Activated CD4-positive, alpha-beta T cell treated with anti-CD3 and anti-CD28 coated beads, Interleukin-2, amount 50 U/mL, for 1 hour (primary cell): Measurements from ENCODE around the gene MED8.
"Not testable (repeated sequence)": the region's sequence is repeated elsewhere in the genome, so short reads cannot be mapped to it uniquely, and the experiment has no call there.

Source experiments
- DNase-seq: peaks from one replicate; pipeline ENCODE4 v3.0.0-alpha.2; 2020

MED8 gene

GRCh38 chr1:43382027-43382779 is 7.4 kb downstream of the MED8 start:
- no peak for DNase-seq

GRCh38 chr1:43381612-43382011 is 8.0 kb downstream of the MED8 start:
- DNase-seq: no peak

GRCh38 chr1:43379476-43379875 is 10.1 kb downstream of the MED8 start:
- no peak for DNase-seq

- DNase-seq: no peak
Observed at GRCh38 chr1:43377831-43378230, 11.8 kb downstream of the MED8 start.

- no peak for DNase-seq
Observed at GRCh38 chr1:43376723-43377235, 12.8 kb downstream of the MED8 start.

GRCh38 chr1:43373066-43373940 is 16.3 kb downstream of the MED8 start:
- no peak for DNase-seq

GRCh38 chr1:43372172-43372571 is 17.4 kb downstream of the MED8 start:
- no peak for DNase-seq

- no peak for DNase-seq
Observed at GRCh38 chr1:43370564-43370963, 19.0 kb downstream of the MED8 start.

GRCh38 chr1:43369779-43370178 is 19.8 kb downstream of the MED8 start:
- DNase-seq: not testable (repeated sequence)

- no peak for DNase-seq
Observed at GRCh38 chr1:43368646-43369020, 21.0 kb downstream of the MED8 start.

GRCh38 chr1:43367904-43368645 is 21.5 kb downstream of the MED8 start, which contains the start of gene ELOVL1:
TSS of gene ELOVL1 (minus strand) at chr1:43368011. CDS start at chr1:43365609, 2,402 bp downstream.
- peak; percentile 72 for DNase-seq

GRCh38 chr1:43367026-43367903 is 22.3 kb downstream of the MED8 start:
- DNase-seq: peak; percentile 24

GRCh38 chr1:43366601-43367025 is 23.0 kb downstream of the MED8 start:
- DNase-seq: no peak

- no peak for DNase-seq
Observed at GRCh38 chr1:43366179-43366578, 23.4 kb downstream of the MED8 start.

GRCh38 chr1:43365678-43366077 is 23.9 kb downstream of the MED8 start:
- DNase-seq: no peak

- no peak for DNase-seq
Observed at GRCh38 chr1:43363935-43364525, 25.6 kb downstream of the MED8 start.

- no peak for DNase-seq
Observed at GRCh38 chr1:43363283-43363934, 26.2 kb downstream of the MED8 start.

- no peak for DNase-seq
Observed at GRCh38 chr1:43360616-43361015, 29.0 kb downstream of the MED8 start.

- DNase-seq: no peak
Observed at GRCh38 chr1:43359696-43360095, 29.9 kb downstream of the MED8 start.

- peak; percentile 96 for DNase-seq
Observed at GRCh38 chr1:43358746-43359693, 30.6 kb downstream of the MED8 start, which contains the start of gene CDC20. TSS of gene CDC20 (plus strand) at chr1:43358981. CDS start at chr1:43359216, 235 bp downstream.
